Stimulated activated CD4-positive, alpha-beta T cell treated with anti-CD3 and anti-CD28 coated beads, Interleukin-12 subunit alpha, Interleukin-12 subunit beta, amount 100 ng/mL, for 24 hours (primary cell): ENCODE data around the gene NAMPT.
"Not testable (repeated sequence)": the region's sequence is repeated elsewhere in the genome, so short reads cannot be mapped to it uniquely, and the experiment has no call there.

Source experiments
- DNase-seq, 2 experiments: peaks; one replicate each; pipeline ENCODE4 v3.0.0-alpha.2; 2020; ENCODE audit warnings: low read depth in 2 of 2

Gene NAMPT

GRCh38 chr7:106284714-106285050 lies at the start of gene NAMPT:
TSS of gene NAMPT (minus strand) at chr7:106284983. CDS start at chr7:106284884, 99 bp downstream.
- no peak for DNase-seq

GRCh38 chr7:106332201-106332600 lies 47.4 kb upstream of the NAMPT start:
- DNase-seq, result no peak

GRCh38 chr7:106331441-106332175 lies 46.8 kb upstream of the NAMPT start:
- no peak for DNase-seq

- DNase-seq, result no peak
These were observed 45.4 kb upstream of the NAMPT start for GRCh38 chr7:106329971-106330733.

GRCh38 chr7:106329408-106329807 lies 44.6 kb upstream of the NAMPT start:
- DNase-seq, result no peak

GRCh38 chr7:106327538-106328481 lies 43.0 kb upstream of the NAMPT start:
- DNase-seq, result no peak

- no peak for DNase-seq
These were observed 42.1 kb upstream of the NAMPT start for GRCh38 chr7:106326594-106327537.

- not testable (repeated sequence) for DNase-seq
These were observed 39.7 kb upstream of the NAMPT start for GRCh38 chr7:106324509-106324908.

- DNase-seq, result not testable (repeated sequence)
These were observed 35.5 kb upstream of the NAMPT start for GRCh38 chr7:106320254-106320770.

GRCh38 chr7:106318482-106318881 lies 33.7 kb upstream of the NAMPT start:
- no peak for DNase-seq

- DNase-seq, result no peak
These were observed 33.2 kb upstream of the NAMPT start for GRCh38 chr7:106317971-106318370.

- no peak for DNase-seq
These were observed 32.2 kb upstream of the NAMPT start for GRCh38 chr7:106316947-106317346.

GRCh38 chr7:106314875-106315274 lies 30.1 kb upstream of the NAMPT start:
- DNase-seq, result no peak

- no peak for DNase-seq
These were observed 29.2 kb upstream of the NAMPT start for GRCh38 chr7:106313966-106314365.

- no peak for DNase-seq
These were observed 28.7 kb upstream of the NAMPT start for GRCh38 chr7:106313456-106313901.

GRCh38 chr7:106312906-106313305 lies 28.1 kb upstream of the NAMPT start:
- DNase-seq, result no peak

- DNase-seq, result no peak
These were observed 27.5 kb upstream of the NAMPT start for GRCh38 chr7:106312099-106312871.

- DNase-seq, result no peak
These were observed 24.6 kb upstream of the NAMPT start for GRCh38 chr7:106309362-106309761.

- DNase-seq, result no peak
These were observed 21.5 kb upstream of the NAMPT start for GRCh38 chr7:106306256-106306655.

GRCh38 chr7:106305732-106306131 lies 20.9 kb upstream of the NAMPT start:
- DNase-seq, result no peak
